GM19193 (cell line): Measurements from ENCODE around the gene RNASE7.

ENCODE experiments used
- POLR2A ChIP-seq: IDR thresholded peaks from 4 replicates; pipeline ENCODE4 v1.6.1; 2011; ENCODE audit not compliant: insufficient read depth, insufficient read length; ENCODE audit errors: extremely low read depth

The RNASE7 gene

DNA sequence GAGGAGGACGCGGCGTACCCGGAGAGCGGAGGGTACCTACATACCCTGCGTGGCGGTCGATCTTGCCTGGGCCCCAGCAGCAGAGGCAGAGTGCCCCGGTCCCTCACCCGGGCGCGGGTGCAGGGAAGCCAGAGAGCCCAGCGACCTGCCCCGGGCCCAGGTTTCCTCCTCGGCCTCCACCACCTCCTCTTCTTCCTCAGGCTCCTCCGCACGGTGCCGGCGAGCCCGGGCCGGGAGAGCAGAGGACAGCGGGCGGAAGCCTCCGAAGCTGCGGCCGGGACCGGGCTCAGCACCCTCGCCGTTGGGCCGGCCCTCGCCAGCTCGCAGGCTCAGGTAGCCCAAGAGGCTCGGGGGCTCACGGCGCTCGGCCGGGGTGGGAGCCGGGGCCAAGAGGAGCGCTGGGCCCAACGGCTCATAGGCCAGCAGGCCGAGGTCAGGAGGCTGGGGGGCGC, 49.7 kb downstream of the RNASE7 start:
- TF ChIP-seq POLR2A, result no peak

DNA sequence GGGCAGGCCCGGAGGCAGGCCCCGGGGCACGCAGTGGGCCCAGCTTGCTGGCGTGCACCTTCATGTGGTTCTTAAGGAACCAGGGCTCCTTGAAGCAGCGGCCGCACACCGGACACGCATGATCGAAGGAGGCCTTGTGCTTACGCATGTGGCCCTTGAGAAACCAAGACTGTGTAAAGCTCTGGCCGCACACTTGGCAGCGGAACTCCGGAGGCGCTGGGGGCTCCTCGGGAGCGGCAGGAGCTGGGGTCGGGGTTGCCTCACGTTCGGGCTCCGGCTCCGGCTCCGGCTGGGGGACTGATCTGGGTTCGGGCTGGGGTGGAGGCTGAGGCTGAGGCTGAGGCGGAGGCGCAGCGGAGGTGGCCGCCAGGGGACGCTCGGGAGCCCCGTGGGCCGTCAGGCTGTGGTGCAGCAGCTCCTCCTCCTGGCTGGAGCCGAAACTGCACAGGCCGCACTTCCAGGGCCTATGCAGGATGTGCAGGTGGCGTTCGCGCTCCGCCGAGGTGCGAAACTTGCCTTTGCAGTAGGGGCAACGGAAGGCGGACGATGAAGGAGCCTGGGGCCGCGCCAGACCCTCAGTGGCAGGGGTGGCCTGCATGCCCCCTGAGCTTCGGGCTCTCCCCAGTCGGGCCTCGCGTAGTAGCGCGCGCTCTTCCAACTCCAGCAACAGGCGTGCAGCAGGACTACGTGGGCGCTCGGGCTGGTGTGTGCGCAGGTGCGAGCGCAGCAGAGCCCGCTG, 50.3 kb downstream of the RNASE7 start:
- no peak for TF ChIP-seq POLR2A

DNA sequence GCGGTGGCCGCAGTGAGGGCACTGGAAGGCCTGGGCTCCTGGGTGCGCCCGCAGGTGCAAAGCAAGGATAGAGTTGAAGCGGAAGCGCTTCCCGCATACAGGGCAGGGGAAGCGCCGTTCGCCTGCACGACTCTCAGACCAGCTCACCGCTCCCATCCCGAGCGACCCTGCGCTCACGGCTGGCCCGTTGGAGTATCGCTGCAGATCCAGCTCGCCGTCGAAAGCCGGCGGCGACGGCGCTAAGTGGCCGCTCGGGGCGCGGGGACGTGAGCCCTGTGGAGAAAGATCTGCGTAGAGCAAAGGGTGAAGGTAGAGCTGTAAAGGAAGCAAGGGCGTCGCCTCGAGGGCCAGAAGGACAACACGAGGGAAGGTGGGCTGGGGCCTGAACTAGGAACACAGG, 50.9 kb downstream of the RNASE7 start:
- TF ChIP-seq POLR2A, result no peak
